Uterus (tissue), 4 donors: ENCODE measurements around the gene ISM2. TPM values are rescaled to one million over a fixed set of nuclear protein-coding genes. Genes with fewer than 3 reads are reported as not detected.

Experiments
- DNase-seq, 2 donors: peaks; one replicate each; pipeline ENCODE4 v3.0.0-alpha.2; 2019 to 2020
- H3K27ac ChIP-seq, 2 donors: fragments of 200-600 bp; sonication (generic); 1 replicate in 1 of 2; 2 replicates in 1 of 2; pipeline ENCODE4 v1.5.1; 2016 to 2018
- H3K27me3 ChIP-seq, 2 donors: fragments of 200-600 bp; sonication (generic); one replicate each; pipeline ENCODE4 v1.5.1; 2018 to 2019; ENCODE audit warnings: control low read depth in 1 of 2
- H3K36me3 ChIP-seq, 2 donors: fragments of 200-600 bp; sonication (generic); one replicate each; pipeline ENCODE4 v1.5.1; 2019; ENCODE audit warnings: control low read depth in 1 of 2
- H3K4me1 ChIP-seq, 2 donors: fragments of 200-600 bp; sonication (generic); one replicate each; pipeline ENCODE4 v1.5.1; 2018 to 2019; ENCODE audit warnings: control low read depth in 1 of 2
- H3K4me3 ChIP-seq, 2 donors: fragments of 200-600 bp; sonication (generic); 1 replicate in 1 of 2; 2 replicates in 1 of 2; pipeline ENCODE4 v1.5.1; 2018 to 2019; ENCODE audit warnings: mild to moderate bottlenecking in 1 of 2
- H3K9me3 ChIP-seq, 2 donors: fragments of 200-600 bp; sonication (generic); one replicate each; pipeline ENCODE4 v1.5.1; 2019; ENCODE audit warnings: control low read depth in 1 of 2
- CTCF ChIP-seq, 4 experiments: fragments of 200-600 bp in 2 of 4; fragments of 450-650 bp in 2 of 4; sonication (generic) in 2 of 4; IDR thresholded peaks; one replicate each; pipeline ENCODE4 v1.5.1; 2016 to 2019; ENCODE audit warnings: antibody characterized with exemption in 4 of 4, mild to moderate bottlenecking in 2 of 4, moderate library complexity in 1 of 4
- POLR2A ChIP-seq, 2 donors: fragments of 450-650 bp; IDR thresholded peaks; one replicate each; pipeline ENCODE4 v1.6.1; 2016; ENCODE audit warnings: antibody characterized with exemption in 2 of 2, mild to moderate bottlenecking in 1 of 2, moderate library complexity in 1 of 2
- intact Hi-C: fragments of 100-400 bp; cut with DNase I; formaldehyde crosslinking; loops from one replicate; pipeline ENCODE4 v1.15.1; 2023; ENCODE audit warnings: low total_unique reads
- total RNA-seq, 4 donors: library from RNA; depleted of rRNA in 3 of 4; stranded (reverse); fragments of >200 nt in 3 of 4; gene quantifications; one replicate each; pipeline versions ENCODE4 v1.1.0 to v1.2.4, GENCODE V29; 2014 to 2023
- donor health status: DM: yes; HTN: yes; CAD: no.

Gene ISM2
- total RNA-seq, 4 donors from 2014 or later = 0.69 to 1.5 TPM; not detected in 2

GRCh38 chr14:77508249-77508648 is 9.6 kb upstream of the ISM2 start:
- H3K4me1 ChIP-seq = no peaks in the 10 kb centered on the region
- H3K27me3 ChIP-seq = no peaks in the 10 kb centered on the region
- TF ChIP-seq CTCF (IDR thresholded peaks at IDR 0.05) (no peak), POLR2A (IDR thresholded peaks at IDR 0.05) (no peak)
- intact Hi-C loops = no loop called here
- H3K27ac ChIP-seq = peak overlapping the region; percentile 73 to 85
- no peaks in the 10 kb centered on the region for H3K36me3 ChIP-seq
- no peak for DNase-seq
- no peaks in the 10 kb centered on the region for H3K9me3 ChIP-seq
- H3K4me3 ChIP-seq = no peak overlapping the region

GRCh38 chr14:77507762-77508161 is 9.1 kb upstream of the ISM2 start:
- no peaks in the 10 kb centered on the region for H3K9me3 ChIP-seq
- no peaks in the 10 kb centered on the region for H3K27me3 ChIP-seq
- H3K4me1 ChIP-seq = no peaks in the 10 kb centered on the region
- TF ChIP-seq POLR2A (IDR thresholded peaks at IDR 0.05) (no peak), CTCF (IDR thresholded peaks at IDR 0.05) (no peak)
- H3K36me3 ChIP-seq = no peaks in the 10 kb centered on the region
- no peak for DNase-seq
- H3K27ac ChIP-seq = peak overlapping the region; percentile 73 to 85
- no peak overlapping the region for H3K4me3 ChIP-seq
- intact Hi-C loops = no loop called here

GRCh38 chr14:77505031-77505430 is 6.4 kb upstream of the ISM2 start:
- no peak for DNase-seq

GRCh38 chr14:77503138-77503537 is 4.5 kb upstream of the ISM2 start:
- no peak overlapping the region for H3K4me3 ChIP-seq
- DNase-seq = no peak
- peaks cover 0 to 4% of the 10 kb centered on the region in 2 donors for H3K4me1 ChIP-seq
- intact Hi-C loops = no loop called here
- no peak for TF ChIP-seq CTCF (IDR thresholded peaks at IDR 0.05)
- H3K9me3 ChIP-seq = no peaks in the 10 kb centered on the region
- no peaks in the 10 kb centered on the region for H3K36me3 ChIP-seq
- no peaks in the 10 kb centered on the region for H3K27me3 ChIP-seq
- no peak overlapping the region for H3K27ac ChIP-seq

More at GRCh38 chr14:77505031-77505430, 6.4 kb upstream of the ISM2 start:
- TF ChIP-seq CTCF (IDR thresholded peaks at IDR 0.05) (no peak), POLR2A (IDR thresholded peaks at IDR 0.05) (no peak)
- Histone ChIP-seq H3K4me1 (no peaks in the 10 kb centered on the region), H3K27me3 (no peaks in the 10 kb centered on the region), H3K4me3 (no peak overlapping the region), H3K9me3 (no peaks in the 10 kb centered on the region), H3K27ac (no peak overlapping the region), H3K36me3 (no peaks in the 10 kb centered on the region)
- intact Hi-C loops = no loop called here

- Histone ChIP-seq H3K4me3 (no peak overlapping the region), H3K4me1 (peaks cover 0 to 4% of the 10 kb centered on the region in 2 donors), H3K36me3 (no peaks in the 10 kb centered on the region), H3K27me3 (no peaks in the 10 kb centered on the region), H3K9me3 (no peaks in the 10 kb centered on the region), H3K27ac (no peak overlapping the region)
- TF ChIP-seq POLR2A (IDR thresholded peaks at IDR 0.05) (no peak), CTCF (IDR thresholded peaks at IDR 0.05) (no peak)
- no peak for DNase-seq
- intact Hi-C loops = no loop called here
Measured at GRCh38 chr14:77502109-77502782, 3.6 kb upstream of the ISM2 start.
